Osteocyte (in vitro differentiated cells): Measurements from ENCODE around the gene MKS1. TPM values are rescaled to one million over a fixed set of nuclear protein-coding genes. Genes with fewer than 3 reads are reported as not detected.
A peak's percentile ranks its signal among the peaks of the same experiment; 100 is the strongest.

Source experiments
- DNase-seq: peaks from one replicate; pipeline ENCODE4 v3.0.0; 2021; ENCODE audit warnings: mixed read lengths; ENCODE audit not compliant: unreplicated experiment; ENCODE audit errors: extremely low spot score
- H3K27ac Mint-ChIP-seq: one replicate; pipeline ENCODE4 v1.8.0; 2021; ENCODE audit warnings: mild to moderate bottlenecking, mixed read lengths; ENCODE audit not compliant: unreplicated experiment
- H3K27me3 Mint-ChIP-seq: one replicate; pipeline ENCODE4 v1.8.0; 2021; ENCODE audit warnings: mixed read lengths; ENCODE audit not compliant: unreplicated experiment
- H3K36me3 Mint-ChIP-seq: one replicate; pipeline ENCODE4 v1.8.0; 2021; ENCODE audit warnings: mixed read lengths; ENCODE audit not compliant: unreplicated experiment
- H3K4me1 Mint-ChIP-seq: one replicate; pipeline ENCODE4 v1.8.0; 2021; ENCODE audit warnings: mixed read lengths; ENCODE audit not compliant: unreplicated experiment
- H3K4me3 Mint-ChIP-seq: one replicate; pipeline ENCODE4 v1.8.0; 2021; ENCODE audit warnings: mild to moderate bottlenecking, moderate library complexity, mixed read lengths; ENCODE audit not compliant: unreplicated experiment
- H3K9me3 Mint-ChIP-seq: one replicate; pipeline ENCODE4 v1.8.0; 2021; ENCODE audit warnings: mixed read lengths; ENCODE audit not compliant: unreplicated experiment
- CTCF ChIP-seq: fragments of 200-600 bp; sonication (generic); IDR thresholded peaks from 2 replicates; pipeline ENCODE4 v1.5.0; 2021; ENCODE audit warnings: antibody characterized with exemption, mild to moderate bottlenecking, moderate library complexity
- total RNA-seq: library from RNA; stranded (reverse); gene quantifications from 2 replicates; pipeline ENCODE4 v1.2.1, GENCODE V29; 2021

Gene MKS1
- total RNA-seq, 1 donor from 2014 or later: 24.1 TPM

- Mint-ChIP-seq H3K4me1 (peaks cover 13% of the 10 kb centered on the region), H3K27ac (peak overlapping the region; percentile 92), H3K27me3 (no peaks in the 10 kb centered on the region), H3K36me3 (peaks cover 4% of the 10 kb centered on the region), H3K9me3 (no peaks in the 10 kb centered on the region), H3K4me3 (peak overlapping the region; percentile 86)
- TF ChIP-seq CTCF: no peak
- DNase-seq: no peak
Measured at GRCh38 chr17:58219789-58220183, 731 bp upstream of the MKS1 start.

- H3K4me3 Mint-ChIP-seq: no peak overlapping the region
- no peaks in the 10 kb centered on the region for H3K27me3 Mint-ChIP-seq
- no peaks in the 10 kb centered on the region for H3K9me3 Mint-ChIP-seq
- DNase-seq: no peak
- peaks cover 6% of the 10 kb centered on the region for H3K36me3 Mint-ChIP-seq
- peaks cover 6% of the 10 kb centered on the region for H3K4me1 Mint-ChIP-seq
- TF ChIP-seq CTCF: no peak
- peak overlapping the region; percentile 7 for H3K27ac Mint-ChIP-seq
Measured at GRCh38 chr17:58217766-58218165, 1.3 kb downstream of the MKS1 start.

GRCh38 chr17:58215685-58216084 is 3.4 kb downstream of the MKS1 start:
- Mint-ChIP-seq H3K36me3 (peaks cover 11% of the 10 kb centered on the region), H3K27ac (no peak overlapping the region), H3K4me1 (peaks cover 6% of the 10 kb centered on the region), H3K27me3 (no peaks in the 10 kb centered on the region), H3K4me3 (no peak overlapping the region), H3K9me3 (no peaks in the 10 kb centered on the region)
- no peak for TF ChIP-seq CTCF
- no peak for DNase-seq

GRCh38 chr17:58210922-58211321 is 8.1 kb downstream of the MKS1 start:
- H3K27me3 Mint-ChIP-seq: no peaks in the 10 kb centered on the region
- peaks cover 24% of the 10 kb centered on the region for H3K36me3 Mint-ChIP-seq
- no peak for TF ChIP-seq CTCF
- H3K9me3 Mint-ChIP-seq: no peaks in the 10 kb centered on the region
- no peak overlapping the region for H3K4me3 Mint-ChIP-seq
- no peaks in the 10 kb centered on the region for H3K4me1 Mint-ChIP-seq
- no peak overlapping the region for H3K27ac Mint-ChIP-seq
- DNase-seq: no peak

- DNase-seq: no peak
- Mint-ChIP-seq H3K36me3 (peaks cover 22% of the 10 kb centered on the region), H3K27ac (no peak overlapping the region), H3K9me3 (no peaks in the 10 kb centered on the region), H3K27me3 (no peaks in the 10 kb centered on the region), H3K4me3 (no peak overlapping the region), H3K4me1 (no peaks in the 10 kb centered on the region)
- TF ChIP-seq CTCF: no peak
Measured at GRCh38 chr17:58208344-58208743, 10.7 kb downstream of the MKS1 start.
